ENCODE results near the gene NR6A1.
"Not testable (repeated sequence)": the region's sequence is repeated elsewhere in the genome, so short reads cannot be mapped to it uniquely, and the experiment has no call there.

NR6A1 gene

DNA sequence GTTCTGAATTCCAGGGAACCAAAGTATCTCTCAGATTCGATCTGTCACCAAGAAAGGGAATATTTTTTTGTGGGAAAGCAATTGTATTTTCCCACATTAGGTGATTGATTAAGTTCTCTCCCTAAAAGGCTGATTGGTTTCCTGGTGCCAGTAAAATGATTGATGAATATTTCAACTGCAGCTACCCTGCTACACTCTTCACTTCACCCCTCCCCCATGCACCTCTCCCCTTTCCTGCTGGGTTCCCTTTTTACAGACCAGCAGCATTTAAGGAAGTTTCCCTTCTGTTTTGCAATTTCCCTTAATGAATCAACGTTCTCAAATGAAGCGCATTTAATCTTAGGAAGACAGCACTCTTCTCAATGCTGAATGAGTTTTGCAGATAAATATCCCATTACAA, 13.1 kb downstream of the NR6A1 start:
- no peak for DNase-seq

DNA sequence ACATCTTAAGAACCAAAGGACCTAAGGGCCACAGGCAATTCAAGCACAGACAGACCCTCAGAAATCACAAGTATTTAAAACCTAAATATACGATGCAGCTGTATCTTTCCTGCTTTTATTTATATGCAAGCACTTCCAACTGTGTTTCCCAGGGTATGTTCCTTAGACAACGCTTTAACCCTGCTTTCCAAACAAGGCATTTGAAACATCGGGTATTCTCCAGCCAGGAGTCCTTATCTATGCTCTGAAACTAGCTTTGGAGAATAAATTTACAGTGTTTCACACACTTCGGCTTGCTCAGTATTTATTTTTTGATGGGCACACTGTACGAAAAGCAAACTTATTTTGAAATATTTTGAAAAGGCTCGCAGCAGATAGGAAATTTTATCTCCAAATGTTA, 13.5 kb downstream of the NR6A1 start:
- no peak for DNase-seq

DNA sequence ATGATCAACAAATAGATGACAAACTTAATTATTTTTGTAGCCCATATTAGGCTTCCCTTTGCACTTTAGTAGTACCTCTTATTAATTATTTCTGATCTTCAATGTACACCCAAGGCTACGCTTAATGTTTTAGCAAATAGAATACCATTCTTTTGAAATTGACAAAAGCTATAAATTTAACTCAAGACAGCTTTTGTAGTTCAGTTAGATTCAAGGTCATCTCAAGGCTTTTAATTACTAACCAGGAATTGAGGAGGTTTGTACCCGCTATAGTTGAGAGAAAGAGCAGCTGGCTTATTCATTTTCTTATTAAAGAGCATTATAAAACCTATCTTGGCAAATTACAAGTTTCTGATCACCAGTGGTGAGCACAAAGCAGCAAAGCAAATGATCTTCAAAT, 15.1 kb downstream of the NR6A1 start:
- DNase-seq, result no peak

DNA sequence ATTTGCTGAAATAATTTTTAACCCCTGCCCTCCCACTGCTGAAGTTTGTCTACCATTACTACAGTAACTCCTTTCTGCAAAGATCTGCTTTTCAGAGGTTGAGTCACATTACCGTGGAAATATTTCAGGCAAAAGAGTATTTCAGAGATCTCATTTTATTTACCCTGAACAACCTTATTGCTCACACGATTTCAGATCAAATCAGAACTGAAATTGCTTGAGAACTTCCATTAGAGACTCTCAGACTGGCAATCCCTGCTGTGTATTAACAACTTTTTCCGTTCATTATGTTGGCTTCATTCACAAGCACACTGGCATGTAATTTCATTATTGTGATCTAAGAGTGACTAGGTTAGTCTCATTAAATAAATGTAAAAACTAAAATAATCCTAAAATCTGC, 16.1 kb downstream of the NR6A1 start:
- DNase-seq, result no peak

DNA sequence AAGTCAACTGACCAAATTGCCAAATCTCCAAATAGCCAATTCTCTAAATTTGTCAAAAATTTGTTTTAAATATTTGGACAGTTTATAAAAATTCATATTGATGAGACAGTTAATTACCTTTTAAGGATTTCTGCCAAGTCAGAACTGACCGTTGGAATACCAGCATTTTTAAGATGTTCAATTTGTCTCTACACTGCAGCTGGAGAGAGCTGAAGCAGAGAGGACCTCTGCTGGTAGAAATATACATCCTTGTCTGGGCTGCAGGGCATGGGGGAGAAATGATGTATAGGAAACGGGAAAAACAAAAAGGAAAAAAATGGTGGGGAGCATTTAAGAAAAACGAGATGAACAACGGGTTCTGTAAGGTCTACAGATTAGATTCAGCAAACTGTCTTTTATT, 16.8 kb downstream of the NR6A1 start:
- DNase-seq, result no peak

DNA sequence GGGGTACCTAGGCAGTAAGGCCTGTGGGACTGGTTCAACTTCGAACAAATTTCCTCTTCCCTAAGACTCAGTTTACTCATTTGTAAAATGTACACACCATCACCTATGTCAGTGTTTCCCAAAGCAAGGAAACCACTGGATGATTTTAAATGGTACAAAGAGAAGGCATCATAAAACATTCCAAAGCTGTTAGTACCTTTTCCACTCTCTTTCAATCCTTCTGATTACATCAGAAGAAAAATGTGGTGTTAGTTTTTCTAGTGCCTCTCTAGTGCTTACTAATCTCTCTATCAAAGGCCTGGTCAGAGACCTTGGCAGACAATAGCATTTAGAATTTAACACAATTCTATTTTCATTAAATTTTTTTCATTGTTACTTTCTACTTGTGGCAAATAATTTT, 18.1 kb downstream of the NR6A1 start:
- DNase-seq, result no peak

DNA sequence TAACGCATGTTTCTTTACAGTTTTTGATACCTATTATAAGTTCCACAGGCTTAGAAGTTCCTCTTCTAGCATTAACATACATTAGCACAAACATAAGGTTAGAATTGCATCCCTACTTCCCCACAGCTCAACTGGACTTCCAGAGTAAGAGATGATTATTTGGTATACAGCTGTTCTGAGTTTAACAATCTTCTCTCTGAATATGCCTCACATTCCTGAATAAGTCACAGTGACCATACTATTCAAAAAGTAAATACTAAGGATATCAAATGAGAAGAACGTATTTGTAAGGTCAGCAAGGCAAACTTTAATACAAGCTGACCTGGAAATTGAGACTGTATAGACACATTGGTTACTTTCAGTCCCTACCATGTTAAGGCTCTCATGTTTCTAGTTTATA, 21.3 kb downstream of the NR6A1 start:
- no peak for DNase-seq

DNA sequence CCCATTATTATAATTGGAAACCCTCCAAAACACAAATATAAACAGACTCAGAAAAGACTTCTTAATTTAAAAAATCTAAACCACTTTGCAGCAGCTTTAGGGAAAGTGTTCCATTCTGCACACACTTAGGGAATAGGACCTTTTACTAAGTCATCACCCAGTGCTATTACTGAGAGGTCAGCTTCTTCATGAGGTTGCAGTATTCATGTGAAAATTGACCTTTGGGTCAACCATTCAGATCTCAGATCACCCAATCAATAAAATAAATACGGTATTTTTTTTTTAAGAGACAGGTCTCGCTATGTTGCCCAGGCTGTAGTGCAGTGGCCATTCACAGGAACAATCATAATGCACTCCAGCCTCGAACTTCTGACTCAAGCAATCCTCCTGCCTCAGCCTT, 21.8 kb downstream of the NR6A1 start:
- DNase-seq, result no peak

DNA sequence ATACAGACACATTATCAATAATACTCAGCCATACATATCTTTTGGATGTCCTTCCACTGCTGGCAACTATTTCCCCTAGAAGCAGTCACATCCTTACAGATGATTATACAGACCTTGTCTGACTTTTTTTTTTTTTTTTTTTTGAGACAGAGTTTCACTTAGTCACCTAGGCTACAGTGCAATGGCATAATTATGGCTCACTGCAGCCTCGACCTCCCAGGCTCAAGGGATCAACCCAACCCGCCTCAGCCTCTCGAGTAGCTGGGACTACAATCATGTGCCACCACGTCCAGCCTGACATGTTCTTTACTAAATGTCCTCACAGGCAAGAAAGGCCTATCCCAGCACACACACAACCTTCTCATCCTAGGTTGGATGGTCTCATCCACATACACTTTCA, 24.0 kb downstream of the NR6A1 start:
- DNase-seq, result no peak

DNA sequence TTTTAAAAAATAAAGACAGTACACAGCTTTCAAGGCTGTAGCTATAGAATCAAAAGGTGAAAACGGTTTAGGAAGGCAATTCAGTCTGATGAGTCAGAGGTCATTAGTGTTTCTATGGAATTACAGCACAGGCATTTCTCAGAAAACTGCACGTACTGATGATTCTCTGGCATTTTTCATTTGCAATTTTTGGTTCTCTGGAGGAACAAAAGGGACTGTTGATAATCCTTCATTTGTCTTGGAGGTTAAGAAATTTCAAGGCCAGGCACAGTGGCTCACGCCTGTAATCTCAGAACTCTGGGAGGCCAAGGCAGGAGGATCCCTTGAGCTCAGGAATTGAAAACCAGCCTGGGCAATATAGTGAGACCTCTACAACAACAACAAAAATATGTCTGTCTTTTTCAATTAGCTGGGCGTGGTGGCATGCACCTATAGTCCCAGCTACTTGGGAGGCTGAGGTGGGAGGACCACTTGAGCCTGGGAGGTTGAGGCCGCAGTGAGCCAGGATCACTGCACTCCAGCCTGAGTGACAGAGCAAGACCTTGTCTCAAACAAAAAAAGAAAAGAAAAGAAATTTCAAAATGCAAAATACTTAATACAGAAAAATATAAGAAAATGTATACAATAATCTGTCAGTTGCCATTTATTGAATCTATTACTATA, 27.3 kb downstream of the NR6A1 start:
- DNase-seq, result no peak

DNA sequence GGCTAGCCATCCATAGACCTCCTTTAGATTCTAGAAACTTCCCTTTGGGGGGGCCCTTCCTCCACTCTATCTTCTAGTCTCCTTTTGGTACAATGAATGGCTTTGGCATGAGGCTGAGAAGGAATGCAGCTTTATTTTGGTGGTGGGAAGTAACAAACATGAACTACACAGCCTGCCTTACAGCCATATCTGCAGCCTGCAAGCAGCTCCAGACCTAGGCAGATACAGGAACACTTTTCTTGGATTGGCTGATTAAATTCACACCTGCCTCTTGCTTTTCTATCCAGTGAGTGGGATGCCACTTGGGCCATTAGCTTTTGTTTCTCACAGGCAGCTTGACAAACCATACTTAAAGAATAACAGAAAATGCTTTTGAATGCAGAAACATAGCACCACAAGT, 28.2 kb downstream of the NR6A1 start:
- no peak for DNase-seq

DNA sequence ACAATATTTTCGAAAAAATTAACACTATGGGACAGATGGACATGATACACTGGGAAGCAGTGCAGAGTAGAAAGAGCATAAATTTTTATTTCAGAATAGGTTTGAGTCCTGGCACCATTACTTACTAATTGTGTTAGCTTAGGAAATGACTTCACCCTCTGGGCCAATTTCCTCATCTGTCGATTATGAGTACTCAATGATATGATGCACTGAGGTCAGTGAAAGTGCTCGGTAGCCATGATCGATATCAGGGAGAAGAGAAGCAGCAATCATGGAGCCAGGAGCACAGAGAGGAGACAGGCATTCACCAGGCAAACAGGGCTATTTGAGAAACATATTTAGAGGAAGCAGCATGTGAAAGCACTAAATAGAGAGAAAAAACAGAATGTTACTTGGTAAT, 29.4 kb downstream of the NR6A1 start:
- no peak for DNase-seq

DNA sequence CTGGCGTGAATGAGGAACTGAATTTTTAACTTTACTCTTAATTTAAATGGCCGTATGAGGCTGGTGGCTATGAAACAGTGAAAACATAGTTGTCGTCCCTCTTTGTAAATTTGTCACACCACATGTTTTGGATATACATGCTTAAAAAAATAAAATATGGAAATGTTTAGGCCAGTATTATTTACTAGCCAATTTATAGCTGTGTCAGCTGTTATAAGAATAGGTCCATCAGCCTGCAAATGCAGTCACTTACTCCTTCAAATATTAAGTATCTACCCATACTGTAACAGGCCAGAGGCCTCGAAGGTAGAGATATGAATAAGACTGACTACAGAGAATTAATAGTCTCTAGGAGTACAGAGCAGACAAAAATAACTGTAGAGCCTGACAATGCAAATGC, 30.0 kb downstream of the NR6A1 start:
- no peak for DNase-seq

DNA sequence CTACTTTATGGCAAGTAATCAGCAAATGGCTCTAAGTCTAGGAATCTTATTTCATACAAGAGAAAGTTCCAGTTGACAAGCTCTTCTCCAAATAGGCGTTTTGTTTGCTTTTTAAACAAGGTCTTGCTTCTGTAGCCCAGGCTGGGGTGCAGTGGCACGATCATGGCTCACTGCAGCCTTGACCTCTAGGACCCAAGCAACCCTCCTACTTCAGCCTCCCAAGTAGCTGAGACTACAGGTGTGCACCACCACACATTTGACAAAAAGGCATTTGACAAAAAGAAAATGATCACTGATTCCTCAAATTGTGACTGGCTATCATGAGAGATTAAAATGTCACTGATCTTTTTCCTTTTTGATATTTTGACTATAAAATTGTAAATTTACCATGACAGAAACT, 31.8 kb downstream of the NR6A1 start:
- DNase-seq, result no peak

DNA sequence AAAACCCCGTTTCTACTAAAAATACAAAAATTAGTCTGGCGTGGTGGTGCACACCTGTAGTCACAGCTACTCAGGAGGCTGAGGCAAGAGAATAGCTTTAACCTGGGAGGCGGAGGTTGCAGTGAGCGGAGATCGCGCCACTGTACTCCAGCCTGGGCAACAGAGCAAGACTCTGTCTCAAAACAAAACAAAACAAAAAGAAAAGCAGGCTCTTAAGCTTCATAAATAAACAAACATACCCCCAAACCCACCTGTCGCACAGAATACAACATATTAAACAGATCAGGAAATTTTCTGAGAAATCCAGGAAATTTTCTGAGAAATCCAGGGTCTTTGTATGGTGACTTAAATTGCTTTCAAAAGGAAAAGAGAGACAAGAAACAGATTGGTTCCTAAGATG, 33.0 kb downstream of the NR6A1 start:
- not testable (repeated sequence) for DNase-seq

DNA sequence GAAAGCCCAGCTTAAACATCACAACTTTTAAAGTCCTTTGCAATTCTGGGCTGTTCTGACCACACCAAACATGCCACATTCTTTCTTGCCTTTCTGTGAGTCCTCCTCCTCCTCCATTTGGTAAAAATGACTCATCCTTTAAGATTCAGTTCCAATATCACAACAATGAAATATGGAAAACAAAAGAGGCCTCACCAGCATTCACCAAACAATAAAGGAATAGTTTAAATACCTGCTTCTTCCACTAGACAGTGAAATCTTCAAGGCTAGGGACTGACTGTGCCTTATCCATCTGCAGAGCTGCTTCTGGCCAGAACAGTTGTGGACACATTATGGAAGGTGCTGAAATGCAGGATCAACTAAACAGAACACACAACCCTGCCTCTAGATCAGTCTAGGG, 36.0 kb downstream of the NR6A1 start:
- DNase-seq, result no peak

DNA sequence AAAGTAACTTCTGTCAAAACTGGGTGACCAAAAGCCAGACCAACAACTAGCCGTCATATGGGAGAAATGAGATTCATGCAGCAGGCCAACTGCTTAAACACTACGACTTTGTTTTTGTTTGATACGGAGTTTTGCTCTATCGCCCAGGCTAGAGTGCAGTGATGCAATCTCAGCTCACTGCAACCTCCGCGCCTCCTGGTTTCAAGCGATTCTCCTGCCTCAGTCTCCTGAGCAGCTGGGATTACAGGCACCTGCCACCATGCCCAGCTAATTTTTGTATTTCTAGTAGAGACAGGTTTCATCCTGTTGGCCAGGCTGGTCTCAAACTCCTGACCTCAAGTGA, 36.4 kb downstream of the NR6A1 start:
- DNase-seq, result not testable (repeated sequence)

DNA sequence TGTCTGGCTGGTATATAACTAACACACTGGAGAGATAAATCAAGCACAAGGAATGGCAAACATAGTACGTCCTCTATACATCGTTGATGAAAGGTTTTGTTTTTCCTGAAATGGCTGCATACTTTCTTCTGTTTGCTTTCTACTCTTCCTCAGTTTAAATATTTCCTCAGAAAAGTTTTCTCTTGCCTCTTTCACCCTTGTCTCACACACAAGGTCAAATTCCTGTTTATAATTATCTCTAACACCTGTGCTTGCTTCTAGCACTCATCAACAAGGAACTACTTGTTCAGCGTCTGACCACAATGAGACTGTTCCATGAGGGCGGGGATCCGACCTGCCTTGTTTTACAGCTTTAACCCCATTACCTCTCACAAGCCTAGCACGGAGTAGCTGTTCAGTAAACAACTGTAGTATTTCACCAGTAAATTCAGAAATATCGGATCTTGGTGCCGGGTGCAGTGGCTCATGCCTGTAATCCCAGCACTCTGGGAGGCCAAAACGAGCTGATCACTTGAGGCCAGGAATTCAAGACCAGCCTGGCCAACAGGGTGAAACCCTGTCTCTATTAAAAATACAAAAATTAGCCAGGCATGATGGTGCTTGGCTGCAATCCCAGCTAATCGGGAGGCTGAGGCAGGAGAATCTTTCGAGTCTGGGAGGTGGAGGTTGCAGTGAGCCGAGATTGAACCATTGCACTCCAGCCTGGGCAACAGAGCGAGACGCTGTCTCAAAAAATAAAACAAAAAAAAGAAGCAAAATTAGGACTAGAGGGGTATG, 37.0 kb downstream of the NR6A1 start:
- DNase-seq, result no peak

DNA sequence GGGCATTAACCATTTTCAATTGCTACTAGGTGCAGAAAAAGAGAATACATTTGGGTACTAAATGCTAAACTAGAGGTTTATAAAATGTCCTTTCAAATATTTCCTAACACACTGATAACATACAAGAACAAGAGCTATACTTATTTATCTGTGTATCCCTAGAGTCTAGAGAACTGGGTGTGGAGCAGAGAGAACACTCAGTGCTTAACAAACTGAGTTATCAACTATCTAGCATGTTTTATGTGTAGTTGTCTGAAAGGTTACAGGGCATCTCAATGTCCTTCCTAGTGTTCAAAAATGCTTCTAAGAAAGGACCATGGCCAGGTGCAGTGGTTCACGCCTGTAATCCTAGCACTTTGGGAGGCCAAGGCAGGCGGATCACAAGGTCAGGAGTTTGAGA, 40.3 kb downstream of the NR6A1 start:
- no peak for DNase-seq

DNA sequence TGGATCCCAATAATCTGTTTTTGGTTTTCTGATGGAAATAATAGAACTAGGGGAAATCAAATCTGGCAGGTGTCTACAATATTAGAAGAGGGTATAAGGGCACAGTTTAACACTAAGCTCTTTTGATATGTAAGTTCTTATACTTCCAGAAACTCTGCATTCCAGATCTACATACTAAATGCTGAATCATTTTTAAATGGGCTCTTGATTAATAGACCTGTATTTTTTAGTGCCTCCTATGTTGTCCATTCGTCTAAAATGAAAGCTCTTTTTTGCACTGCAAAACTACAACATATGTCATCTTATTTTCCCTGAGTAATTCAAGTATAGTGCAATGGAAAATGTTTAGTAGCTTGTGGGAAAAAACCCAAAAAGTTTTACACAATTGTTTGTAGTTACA, 44.2 kb downstream of the NR6A1 start:
- DNase-seq, result no peak

DNA sequence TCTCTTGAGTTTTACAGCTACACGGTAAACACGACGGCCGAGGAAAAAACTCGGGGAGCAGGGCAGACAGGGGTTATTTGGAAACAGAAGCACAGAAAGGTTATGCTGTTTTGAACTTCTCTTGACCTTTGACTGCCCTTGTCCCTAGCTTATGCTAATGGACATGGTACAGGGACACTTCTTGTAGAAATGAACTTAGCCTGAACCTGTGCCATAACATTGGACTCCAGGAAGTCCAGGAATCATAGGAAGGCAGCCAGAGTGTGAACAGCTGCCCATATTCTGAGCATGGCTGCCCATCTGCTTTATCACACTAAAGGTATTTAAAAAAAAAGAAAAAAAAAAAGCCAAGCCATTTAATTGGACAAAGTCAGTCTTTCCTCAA, 46.1 kb downstream of the NR6A1 start:
- DNase-seq, result no peak

DNA sequence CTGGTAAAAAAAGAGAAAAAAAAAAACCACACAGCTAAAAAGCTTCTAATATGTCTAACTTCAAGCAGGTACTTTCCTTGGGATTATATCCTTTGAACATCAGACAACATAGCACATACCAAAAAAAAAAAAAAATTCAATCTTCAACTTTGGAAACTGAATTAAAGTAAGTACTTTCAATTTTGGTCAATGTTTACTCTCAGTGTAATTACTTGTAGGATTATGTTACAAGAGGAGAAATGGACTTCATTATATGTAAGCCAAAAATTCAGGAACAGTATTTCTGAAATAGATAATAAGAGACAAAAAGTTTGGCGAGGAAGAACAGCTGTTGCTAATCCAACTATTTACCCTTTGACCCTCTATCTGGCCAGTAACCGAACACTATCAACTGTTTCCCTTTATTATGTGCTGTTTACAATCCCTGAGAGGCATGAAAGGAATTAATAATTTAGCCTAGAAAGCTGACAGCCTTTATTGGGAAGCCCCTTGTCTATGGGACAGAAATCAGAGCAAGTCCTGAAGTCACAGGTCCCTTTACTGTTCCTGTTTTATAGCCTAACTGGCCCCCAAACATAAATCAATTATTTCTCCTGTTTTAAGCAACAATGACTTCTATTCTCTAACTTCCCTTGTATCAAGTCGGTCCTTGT, 46.6 kb downstream of the NR6A1 start:
- no peak for DNase-seq

DNA sequence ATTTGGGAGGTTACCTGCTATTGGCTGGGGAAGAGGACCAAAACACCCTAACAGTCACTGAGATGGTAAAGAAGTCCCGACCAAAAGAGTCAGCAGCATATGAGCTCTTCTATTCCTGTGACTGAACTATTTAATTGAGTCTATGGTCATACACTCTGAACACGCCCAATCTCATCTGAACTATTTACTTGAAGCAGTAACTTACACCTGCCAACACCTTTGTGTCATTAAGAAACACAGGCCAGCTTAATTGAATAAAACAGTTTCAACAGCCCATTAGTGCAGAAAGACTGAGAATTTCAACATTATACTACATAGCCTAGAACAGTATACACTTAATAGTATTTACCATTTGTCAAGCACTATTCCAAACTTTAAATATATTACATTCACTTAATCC, 47.8 kb downstream of the NR6A1 start:
- DNase-seq, result no peak

DNA sequence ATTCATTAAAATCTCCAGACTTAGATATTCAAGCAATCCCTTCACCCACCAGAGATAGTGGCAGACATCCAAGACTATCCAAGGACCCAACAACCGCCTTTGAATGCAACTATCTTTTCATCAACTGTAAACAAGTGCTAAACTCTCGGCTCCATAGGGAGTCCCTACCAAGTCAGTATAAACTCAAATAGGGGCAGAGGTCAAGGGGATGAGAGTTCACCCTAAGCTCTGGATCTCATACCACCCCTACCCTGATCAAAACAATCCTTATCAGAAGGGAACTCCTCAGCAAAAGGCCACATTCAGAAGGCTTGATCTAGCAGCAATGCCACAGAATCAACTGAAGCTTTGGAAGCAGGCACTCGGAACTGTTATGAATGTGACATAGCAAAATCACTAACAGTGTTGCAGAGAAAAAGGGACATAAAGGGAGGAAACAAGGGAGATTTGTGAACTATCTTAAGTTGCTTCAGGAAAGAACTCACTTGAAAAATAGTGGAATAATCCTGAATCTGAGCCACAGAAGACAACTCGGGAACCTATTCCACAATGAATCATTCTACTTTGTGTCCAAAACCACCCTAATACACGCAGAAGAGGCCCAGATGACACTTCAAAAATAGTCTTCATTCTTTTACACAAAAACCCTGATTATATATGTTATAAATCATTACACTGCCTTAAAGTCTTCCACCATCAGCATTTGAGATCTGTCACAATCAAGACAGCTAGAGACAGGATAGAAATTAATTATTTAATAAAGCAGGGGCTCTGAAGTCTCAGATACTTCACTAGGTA, 49.8 kb downstream of the NR6A1 start:
- DNase-seq, result no peak
